HepG2 (cell line): ENCODE results near the gene WDR18. TPM values are rescaled to one million over a fixed set of nuclear protein-coding genes. Genes with fewer than 3 reads are reported as not detected.

Experiments used
- BATF2 ChIP-seq: sonication (generic); formaldehyde crosslinking; IDR thresholded peaks from 2 replicates; pipeline ENCODE4 v1.8.0; 2022; ENCODE audit warnings: mild to moderate bottlenecking, missing genetic modification reagents, moderate library complexity
- BRF2 ChIP-seq: sonication (generic); formaldehyde crosslinking; IDR thresholded peaks from 2 replicates; pipeline ENCODE4 v1.8.1; 2022; ENCODE audit warnings: mild to moderate bottlenecking, missing genetic modification reagents
- ESRRA ChIP-seq: sonication (generic); formaldehyde crosslinking; IDR thresholded peaks from 2 replicates; pipeline ENCODE4 v1.5.1; 2020; ENCODE audit warnings: mild to moderate bottlenecking, low read depth, missing genetic modification reagents
- HMGXB3 ChIP-seq: sonication (generic); formaldehyde crosslinking; IDR thresholded peaks from 2 replicates; pipeline ENCODE4 v1.4.0; 2020; ENCODE audit warnings: missing genetic modification reagents, borderline replicate concordance
- MXI1 ChIP-seq: IDR thresholded peaks from 3 replicates; pipeline ENCODE4 v1.6.1; 2012; ENCODE audit warnings: low read depth, low read length, inconsistent platforms, borderline replicate concordance
- NFATC3 ChIP-seq: sonication (generic); formaldehyde crosslinking; IDR thresholded peaks from 2 replicates; pipeline ENCODE4 v1.5.1; 2020; ENCODE audit warnings: mild to moderate bottlenecking, missing genetic modification reagents
- NR2F2 ChIP-seq: IDR thresholded peaks from 2 replicates; pipeline ENCODE4 v1.6.1; 2012; ENCODE audit warnings: low read depth, inconsistent platforms, borderline replicate concordance
- RBFOX2 ChIP-seq: fragments of 200-400 bp; formaldehyde crosslinking; IDR thresholded peaks from 2 replicates; pipeline ENCODE4 v1.6.1; 2017; ENCODE audit warnings: low read depth, mild to moderate bottlenecking, low read length
- SMAD1 ChIP-seq: sonication (generic); formaldehyde crosslinking; IDR thresholded peaks from 2 replicates; pipeline ENCODE4 v1.4.0; 2020; ENCODE audit warnings: missing genetic modification reagents, low read depth, mild to moderate bottlenecking, borderline replicate concordance
- SMYD3 ChIP-seq: sonication (generic); formaldehyde crosslinking; IDR thresholded peaks from 2 replicates; pipeline ENCODE4 v1.8.1; 2023; ENCODE audit warnings: mild to moderate bottlenecking, missing genetic modification reagents
- ZHX1 ChIP-seq: sonication (generic); formaldehyde crosslinking; IDR thresholded peaks from 2 replicates; pipeline ENCODE4 v1.8.1; 2022; ENCODE audit warnings: low read depth, mild to moderate bottlenecking, missing genetic modification reagents
- ZNF354B ChIP-seq: sonication (generic); formaldehyde crosslinking; IDR thresholded peaks from 2 replicates; pipeline ENCODE4 v1.8.0; 2022; ENCODE audit warnings: mild to moderate bottlenecking, missing genetic modification reagents
- ZNF362 ChIP-seq: sonication (generic); formaldehyde crosslinking; IDR thresholded peaks from 2 replicates; pipeline ENCODE4 v1.4.0; 2020; ENCODE audit warnings: missing genetic modification reagents, mild to moderate bottlenecking, borderline replicate concordance
- polyA plus RNA-seq, 8 experiments: library from polyadenylated mRNA; depleted of rRNA in 3 of 8; stranded (reverse) in 7 of 8; unstranded in 1 of 8; fragments of >200 nt; fragmentation: Illumina TruSeq in 4 of 8; extraction: Trizol in 4 of 8; gene quantifications; 2 replicates each; pipeline versions ENCODE4 v1.2.1 to v1.2.3, GENCODE V29; 2011 to 2016; ENCODE audit warnings: low read depth in 4 of 8, missing spikeins in 1 of 8, mixed read lengths in 1 of 8; ENCODE audit not compliant: insufficient read depth in 1 of 8
- total RNA-seq, 5 experiments: library from RNA; depleted of rRNA; stranded (reverse); fragments of >200 nt; fragmentation: Illumina TruSeq; extraction: Trizol; gene quantifications; 2 replicates each; pipeline ENCODE4 v1.2.3, GENCODE V29; 2016; ENCODE audit warnings: low read depth in 1 of 5
- TF ChIP-seq, protein P1 (sequence below): sonication (generic); formaldehyde crosslinking; IDR thresholded peaks from 2 replicates; pipeline ENCODE4 v1.4.0; 2020; ENCODE audit warnings: missing genetic modification reagents

Gene WDR18
- total and polyA plus RNA-seq, 2 of the 13 experiments (the other 11 are each of a cell fraction or from before 2014, with no cell fraction given), result 36.4 to 47.6 TPM

DNA sequence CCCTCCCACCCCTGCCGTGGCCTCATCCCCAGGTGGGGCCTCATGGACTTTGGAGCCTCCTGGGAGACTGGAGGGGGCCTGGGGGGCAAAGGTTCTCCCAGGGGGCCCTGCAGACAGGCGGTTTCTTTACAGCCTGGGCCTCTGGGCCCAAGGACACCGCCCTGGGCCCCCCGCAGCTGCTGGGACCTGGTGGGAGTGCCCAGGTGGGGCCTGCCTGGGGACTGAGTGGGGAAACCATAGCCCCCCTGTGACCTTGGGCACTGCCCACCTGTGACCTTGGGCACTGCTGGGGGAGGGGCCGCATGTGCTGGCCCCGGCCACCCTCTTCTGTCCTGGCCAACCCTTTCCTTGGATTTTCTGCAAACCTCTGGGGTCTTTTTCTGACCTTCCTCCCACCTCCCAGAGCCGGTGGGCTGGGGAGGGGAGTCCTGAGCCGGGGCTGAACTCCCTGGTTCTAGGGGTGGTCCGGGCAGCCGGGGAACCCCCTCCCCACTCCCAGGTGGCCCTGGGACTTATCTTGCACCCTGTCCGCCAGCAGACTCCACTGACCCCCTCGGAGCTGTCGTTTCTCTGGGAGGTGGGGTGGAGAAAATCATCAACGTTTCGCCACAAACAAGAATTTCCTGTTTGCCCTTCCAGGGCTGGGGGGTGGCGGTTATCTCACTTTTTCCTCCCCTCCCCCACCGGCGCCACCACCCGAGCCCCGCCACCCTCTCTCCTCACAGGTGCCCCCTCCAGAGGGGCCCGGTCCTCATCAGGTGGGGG lies 31.3 kb upstream of the WDR18 start (continued):
- TF ChIP-seq RBFOX2 (peak; percentile 89), SMYD3 (CRISPR knock-in tag) (no peak), NFATC3 (CRISPR knock-in tag) (no peak), HMGXB3 (CRISPR knock-in tag) (no peak; the same call in 1 of the 2 replicates), MXI1 (peak; percentile 35; the same call in 1 of the 3 replicates), ESRRA (peak; percentile 100), BATF2 (CRISPR knock-in tag) (no peak), ZNF362 (CRISPR knock-in tag) (peak; percentile 35; the same call in 1 of the 2 replicates), NR2F2 (peak; percentile 89), BRF2 (no peak), SMAD1 (0 out of 2 replicates have a peak, but pooled peaks have one; percentile 74), ZHX1 (peak; percentile 78), ZNF354B (CRISPR knock-in tag) (no peak)
- TF ChIP-seq, protein P1, sequence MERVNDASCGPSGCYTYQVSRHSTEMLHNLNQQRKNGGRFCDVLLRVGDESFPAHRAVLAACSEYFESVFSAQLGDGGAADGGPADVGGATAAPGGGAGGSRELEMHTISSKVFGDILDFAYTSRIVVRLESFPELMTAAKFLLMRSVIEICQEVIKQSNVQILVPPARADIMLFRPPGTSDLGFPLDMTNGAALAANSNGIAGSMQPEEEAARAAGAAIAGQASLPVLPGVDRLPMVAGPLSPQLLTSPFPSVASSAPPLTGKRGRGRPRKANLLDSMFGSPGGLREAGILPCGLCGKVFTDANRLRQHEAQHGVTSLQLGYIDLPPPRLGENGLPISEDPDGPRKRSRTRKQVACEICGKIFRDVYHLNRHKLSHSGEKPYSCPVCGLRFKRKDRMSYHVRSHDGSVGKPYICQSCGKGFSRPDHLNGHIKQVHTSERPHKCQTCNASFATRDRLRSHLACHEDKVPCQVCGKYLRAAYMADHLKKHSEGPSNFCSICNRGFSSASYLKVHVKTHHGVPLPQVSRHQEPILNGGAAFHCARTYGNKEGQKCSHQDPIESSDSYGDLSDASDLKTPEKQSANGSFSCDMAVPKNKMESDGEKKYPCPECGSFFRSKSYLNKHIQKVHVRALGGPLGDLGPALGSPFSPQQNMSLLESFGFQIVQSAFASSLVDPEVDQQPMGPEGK (CRISPR knock-in tag), result peak; percentile 100
